Smooth muscle cell (in vitro differentiated cells): ENCODE measurements around the gene ZNRF3. TPM values are rescaled to one million over a fixed set of nuclear protein-coding genes. Genes with fewer than 3 reads are reported as not detected.

ENCODE experiments used
- DNase-seq: peaks from one replicate; lab custom pipeline; 2025; ENCODE audit not compliant: unreplicated experiment; lab: John Stamatoyannopoulos, UW
- H2AFZ ChIP-seq: fragments of 200-600 bp; sonication (generic); 2 replicates; pipeline ENCODE4 v1.6.0; 2016; ENCODE audit warnings: antibody characterized with exemption, low read depth, mild to moderate bottlenecking
- H3F3A ChIP-seq: fragments of 200-600 bp; sonication (generic); 2 replicates; pipeline ENCODE4 v1.6.0; 2017; ENCODE audit warnings: antibody characterized with exemption, low read depth
- H3K27ac ChIP-seq: fragments of 200-600 bp; sonication (generic); 2 replicates; pipeline ENCODE4 v1.5.1; 2016; ENCODE audit warnings: low read depth, mild to moderate bottlenecking
- H3K27me3 ChIP-seq: fragments of 200-600 bp; sonication (generic); 2 replicates; pipeline ENCODE4 v1.6.1; 2016; ENCODE audit warnings: low read depth, mild to moderate bottlenecking
- H3K36me3 ChIP-seq: fragments of 200-600 bp; sonication (generic); 2 replicates; pipeline ENCODE4 v1.5.1; 2016; ENCODE audit warnings: low read depth
- H3K4me1 ChIP-seq: fragments of 200-600 bp; sonication (generic); 2 replicates; pipeline ENCODE4 v1.5.1; 2016; ENCODE audit warnings: low read depth
- H3K4me2 ChIP-seq: fragments of 200-600 bp; sonication (generic); 2 replicates; pipeline ENCODE4 v1.6.0; 2016; ENCODE audit warnings: mild to moderate bottlenecking
- H3K4me3 ChIP-seq: fragments of 200-600 bp; sonication (generic); 2 replicates; pipeline ENCODE4 v1.5.1; 2016; ENCODE audit warnings: mild to moderate bottlenecking
- H3K79me2 ChIP-seq: fragments of 200-600 bp; sonication (generic); 2 replicates; pipeline ENCODE4 v1.6.0; 2016; ENCODE audit warnings: low read depth, mild to moderate bottlenecking
- H3K9ac ChIP-seq: fragments of 200-600 bp; sonication (generic); 2 replicates; pipeline ENCODE4 v1.6.0; 2016; ENCODE audit warnings: low read depth
- H3K9me3 ChIP-seq: fragments of 200-600 bp; sonication (generic); replicated peaks from 2 replicates; pipeline ENCODE4 v1.5.1; 2016; ENCODE audit warnings: low read depth
- H4K20me1 ChIP-seq: fragments of 200-600 bp; sonication (generic); 2 replicates; pipeline ENCODE4 v1.6.0; 2016; ENCODE audit warnings: low read depth
- CTCF ChIP-seq: fragments of 200-600 bp; sonication (generic); IDR thresholded peaks from 2 replicates; pipeline ENCODE4 v1.5.1; 2017; ENCODE audit warnings: borderline replicate concordance, mild to moderate bottlenecking, antibody characterized with exemption; ENCODE audit not compliant: insufficient read depth, poor library complexity, severe bottlenecking
- WGBS: methylation state at CpG from one replicate; pipeline ENCODE4 v1.1.7; 2016; ENCODE audit warnings: low lambda C conversion rate; 5-methylcytosine and 5-hydroxymethylcytosine counted together
- polyA plus RNA-seq: library from polyadenylated mRNA; unstranded; fragments of >200 nt; fragmentation: Nextera tagmentation; extraction: Ambion mirVana; gene quantifications from 2 replicates; pipeline ENCODE4 v1.2.1, GENCODE V29; 2016
- total RNA-seq: library from RNA; depleted of rRNA; stranded (reverse); fragments of >200 nt; gene quantifications from 2 replicates; pipeline ENCODE4 v1.2.3, GENCODE V29; 2014

The ZNRF3 gene
- total and polyA plus RNA-seq, 2 experiments from 2014 or later, result 4.7 to 5.5 TPM

- Histone ChIP-seq H3K9ac (no peak overlapping the region), H2AFZ (no peak overlapping the region), H3K36me3 (no peaks in the 10 kb centered on the region), H3K27ac (no peak overlapping the region), H4K20me1 (peaks cover 21% of the 10 kb centered on the region), H3K4me2 (no peak overlapping the region), H3K4me3 (no peak overlapping the region), H3K79me2 (peaks cover 21% of the 10 kb centered on the region), H3K4me1 (peaks cover 17% of the 10 kb centered on the region), H3K9me3 (no peaks in the 10 kb centered on the region), H3K27me3 (no peaks in the 10 kb centered on the region), H3F3A (no peaks in the 10 kb centered on the region)
- 68% methylated on average over 5 of the region's 5 CpGs for WGBS
- TF ChIP-seq CTCF, result no peak
- no peak for DNase-seq
These were observed 66.4 kb downstream of the ZNRF3 start for GRCh38 chr22:28949788-28950187.

- no peak overlapping the region for H3K27ac ChIP-seq
- H2AFZ ChIP-seq, result no peak overlapping the region
- no peak overlapping the region for H3K4me3 ChIP-seq
- H3K4me1 ChIP-seq, result peaks cover 17% of the 10 kb centered on the region
- no peak overlapping the region for H3K4me2 ChIP-seq
- no peaks in the 10 kb centered on the region for H3K27me3 ChIP-seq
- no peaks in the 10 kb centered on the region for H3K9me3 ChIP-seq
- H3K79me2 ChIP-seq, result peaks cover 20% of the 10 kb centered on the region
- H3K9ac ChIP-seq, result no peak overlapping the region
- no peak for TF ChIP-seq CTCF
- H4K20me1 ChIP-seq, result peaks cover 27% of the 10 kb centered on the region
- no peaks in the 10 kb centered on the region for H3F3A ChIP-seq
- H3K36me3 ChIP-seq, result no peaks in the 10 kb centered on the region
- WGBS, result 93% methylated on average over 7 of the region's 7 CpGs
- no peak for DNase-seq
These were observed 67.4 kb downstream of the ZNRF3 start for GRCh38 chr22:28950617-28951411.

GRCh38 chr22:28951530-28951929 is 68.2 kb downstream of the ZNRF3 start:
- DNase-seq, result no peak
- Histone ChIP-seq H3F3A (no peaks in the 10 kb centered on the region), H3K27ac (no peak overlapping the region), H3K9ac (no peak overlapping the region), H3K9me3 (no peaks in the 10 kb centered on the region), H2AFZ (no peak overlapping the region), H3K36me3 (no peaks in the 10 kb centered on the region), H3K27me3 (no peaks in the 10 kb centered on the region), H4K20me1 (peaks cover 34% of the 10 kb centered on the region), H3K4me2 (no peak overlapping the region), H3K79me2 (peaks cover 13% of the 10 kb centered on the region), H3K4me3 (no peak overlapping the region), H3K4me1 (peaks cover 17% of the 10 kb centered on the region)
- no peak for TF ChIP-seq CTCF
- WGBS, result 96% methylated on average over 7 of the region's 7 CpGs
